ENCODE results near the gene MRTFA. TPM values are rescaled to one million over a fixed set of nuclear protein-coding genes. Genes with fewer than 3 reads are reported as not detected.

MRTFA gene
- total RNA-seq, 1 donor from 2014 or later = 19.2 TPM

GRCh38 chr22:40449676-40450035, 186.9 kb downstream of the MRTFA start:
- Histone ChIP-seq H3K4me3 (no peak overlapping the region), H3K4me1 (peaks cover 72% of the 10 kb centered on the region), H3K27me3 (ENCODE audit: low read depth) (no peaks in the 10 kb centered on the region), H3K9me3 (replicated peaks) (no peaks in the 10 kb centered on the region), H3K36me3 (no peaks in the 10 kb centered on the region), H3K27ac (replicated peaks) (peak overlapping the region; percentile 53)
- TF ChIP-seq, protein P1, sequence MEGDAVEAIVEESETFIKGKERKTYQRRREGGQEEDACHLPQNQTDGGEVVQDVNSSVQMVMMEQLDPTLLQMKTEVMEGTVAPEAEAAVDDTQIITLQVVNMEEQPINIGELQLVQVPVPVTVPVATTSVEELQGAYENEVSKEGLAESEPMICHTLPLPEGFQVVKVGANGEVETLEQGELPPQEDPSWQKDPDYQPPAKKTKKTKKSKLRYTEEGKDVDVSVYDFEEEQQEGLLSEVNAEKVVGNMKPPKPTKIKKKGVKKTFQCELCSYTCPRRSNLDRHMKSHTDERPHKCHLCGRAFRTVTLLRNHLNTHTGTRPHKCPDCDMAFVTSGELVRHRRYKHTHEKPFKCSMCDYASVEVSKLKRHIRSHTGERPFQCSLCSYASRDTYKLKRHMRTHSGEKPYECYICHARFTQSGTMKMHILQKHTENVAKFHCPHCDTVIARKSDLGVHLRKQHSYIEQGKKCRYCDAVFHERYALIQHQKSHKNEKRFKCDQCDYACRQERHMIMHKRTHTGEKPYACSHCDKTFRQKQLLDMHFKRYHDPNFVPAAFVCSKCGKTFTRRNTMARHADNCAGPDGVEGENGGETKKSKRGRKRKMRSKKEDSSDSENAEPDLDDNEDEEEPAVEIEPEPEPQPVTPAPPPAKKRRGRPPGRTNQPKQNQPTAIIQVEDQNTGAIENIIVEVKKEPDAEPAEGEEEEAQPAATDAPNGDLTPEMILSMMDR (IDR thresholded peaks at IDR 0.05; ENCODE audit: borderline replicate concordance) = no peak
- intact Hi-C loops (cut with micrococcal nuclease) = no loop called here
- no peak for DNase-seq

DNA sequence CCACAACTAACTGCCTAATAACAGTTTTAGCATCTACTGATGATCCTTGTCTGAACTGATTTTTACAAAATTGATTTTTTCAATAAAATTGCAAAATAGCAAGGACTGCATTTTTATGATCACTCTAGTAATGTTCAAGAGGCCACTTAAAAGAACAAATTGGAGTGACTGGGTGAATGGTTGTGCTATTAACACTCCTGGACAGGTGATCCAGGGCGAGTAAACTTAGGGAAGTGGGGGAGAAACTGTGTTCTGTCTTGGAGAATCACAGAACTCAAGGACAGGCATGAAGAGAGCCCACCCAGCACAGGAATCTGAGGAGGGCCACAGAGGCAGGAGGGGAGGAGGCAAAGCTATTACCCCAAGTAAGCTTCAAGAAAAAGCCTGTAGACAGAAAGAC, 190.3 kb downstream of the MRTFA start:
- H3K9me3 ChIP-seq (replicated peaks) = no peaks in the 10 kb centered on the region
- intact Hi-C loops (cut with micrococcal nuclease) = no loop called here
- H3K27ac ChIP-seq (replicated peaks) = no peak overlapping the region
- no peak for DNase-seq
- H3K4me1 ChIP-seq = peaks cover 67% of the 10 kb centered on the region
- no peaks in the 10 kb centered on the region for H3K36me3 ChIP-seq
- no peak overlapping the region for H3K4me3 ChIP-seq
- TF ChIP-seq, protein P1 (IDR thresholded peaks at IDR 0.05; ENCODE audit: borderline replicate concordance) = no peak
- H3K27me3 ChIP-seq (ENCODE audit: low read depth) = no peaks in the 10 kb centered on the region

DNA sequence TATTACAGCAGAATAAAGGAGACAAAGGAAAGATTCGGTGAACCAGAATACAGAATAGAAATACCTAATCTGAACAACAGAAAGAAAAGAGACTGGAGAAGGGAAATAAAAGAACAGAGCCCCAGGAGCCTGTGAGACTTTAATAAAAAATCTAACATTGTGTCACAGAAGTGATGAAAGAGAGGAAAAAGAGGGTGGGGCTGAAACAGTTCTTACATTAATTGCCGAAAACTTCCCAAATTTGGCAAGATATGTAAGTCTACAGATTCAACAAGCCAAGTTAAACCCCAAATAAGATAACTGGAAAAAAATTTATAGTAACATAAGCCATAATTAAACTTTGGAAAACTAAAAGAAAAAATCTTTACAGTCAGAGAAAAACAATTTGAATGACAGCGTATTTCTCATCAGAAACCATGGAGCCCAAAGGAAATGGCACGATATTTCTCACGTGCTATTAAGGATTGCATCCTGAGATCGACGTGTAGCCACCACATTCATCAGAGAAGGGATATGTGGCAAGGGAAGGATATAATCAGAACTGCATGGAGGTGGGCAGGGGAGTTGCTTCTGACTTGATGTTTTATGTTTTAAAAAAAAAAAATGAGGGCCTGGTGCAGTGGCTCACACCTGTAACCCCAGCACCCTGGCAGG, 192.2 kb downstream of the MRTFA start:
- Histone ChIP-seq H3K9me3 (replicated peaks) (no peaks in the 10 kb centered on the region), H3K4me1 (peaks cover 55% of the 10 kb centered on the region), H3K4me3 (no peak overlapping the region), H3K27me3 (ENCODE audit: low read depth) (no peaks in the 10 kb centered on the region), H3K36me3 (no peaks in the 10 kb centered on the region), H3K27ac (replicated peaks) (peak overlapping the region; percentile 36)
- DNase-seq = no peak
- TF ChIP-seq, protein P1 (IDR thresholded peaks at IDR 0.05; ENCODE audit: borderline replicate concordance) = no peak
- intact Hi-C loops (cut with micrococcal nuclease) = no loop called here

- intact Hi-C loops (cut with micrococcal nuclease) = no loop called here
- peak; percentile 38 for DNase-seq
- H3K9me3 ChIP-seq (replicated peaks) = no peaks in the 10 kb centered on the region
- H3K4me3 ChIP-seq = no peak overlapping the region
- peak overlapping the region; percentile 36 for H3K27ac ChIP-seq (replicated peaks)
- H3K4me1 ChIP-seq = peaks cover 50% of the 10 kb centered on the region
- no peaks in the 10 kb centered on the region for H3K27me3 ChIP-seq (ENCODE audit: low read depth)
- TF ChIP-seq, protein P1 (IDR thresholded peaks at IDR 0.05; ENCODE audit: borderline replicate concordance) = no peak
- no peaks in the 10 kb centered on the region for H3K36me3 ChIP-seq
These were observed 192.8 kb downstream of the MRTFA start for GRCh38 chr22:40443732-40444131.

DNA sequence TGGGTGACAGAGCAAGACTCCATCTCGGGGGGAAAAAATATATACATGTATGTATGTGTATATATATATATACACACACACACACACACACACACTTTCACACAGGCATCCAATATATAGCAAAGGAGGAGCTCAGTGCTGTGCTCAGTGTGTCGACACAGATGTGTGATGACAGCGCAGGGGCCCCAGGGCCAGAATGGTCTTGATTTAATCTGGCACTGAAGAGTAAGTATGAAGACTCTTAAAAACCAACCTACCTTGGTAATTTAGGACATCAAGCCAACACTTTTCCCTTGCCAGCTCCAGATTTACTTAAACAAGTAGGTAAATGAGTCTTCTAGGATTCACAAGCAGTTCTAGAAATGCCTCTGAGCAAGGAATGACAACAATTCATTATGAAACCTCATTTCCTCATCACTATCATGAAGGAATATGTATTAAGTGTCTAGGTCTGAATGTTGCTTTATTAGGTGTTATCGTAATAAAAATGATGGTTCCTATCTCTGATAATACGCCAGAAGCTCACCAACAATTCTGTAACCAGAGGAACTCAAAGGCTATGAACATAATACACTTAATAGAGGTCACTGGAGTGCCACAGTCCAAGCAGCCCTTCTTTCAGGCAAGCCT, 194.6 kb downstream of the MRTFA start:
- TF ChIP-seq, protein P1 (IDR thresholded peaks at IDR 0.05; ENCODE audit: borderline replicate concordance) = no peak
- no peak overlapping the region for H3K4me3 ChIP-seq
- H3K36me3 ChIP-seq = no peaks in the 10 kb centered on the region
- no peak for DNase-seq
- H3K27ac ChIP-seq (replicated peaks) = no peak overlapping the region
- intact Hi-C loops (cut with micrococcal nuclease) = no loop called here
- H3K9me3 ChIP-seq (replicated peaks) = no peaks in the 10 kb centered on the region
- no peaks in the 10 kb centered on the region for H3K27me3 ChIP-seq (ENCODE audit: low read depth)
- peaks cover 44% of the 10 kb centered on the region for H3K4me1 ChIP-seq

Measured in left ventricle myocardium inferior (tissue), 1 donor.